ENCODE measurements around the gene DOCK3. TPM values are rescaled to one million over a fixed set of nuclear protein-coding genes. Genes with fewer than 3 reads are reported as not detected.

DOCK3 gene
- polyA plus RNA-seq, 1 donor from 2014 or later, result 15.6 TPM

DNA sequence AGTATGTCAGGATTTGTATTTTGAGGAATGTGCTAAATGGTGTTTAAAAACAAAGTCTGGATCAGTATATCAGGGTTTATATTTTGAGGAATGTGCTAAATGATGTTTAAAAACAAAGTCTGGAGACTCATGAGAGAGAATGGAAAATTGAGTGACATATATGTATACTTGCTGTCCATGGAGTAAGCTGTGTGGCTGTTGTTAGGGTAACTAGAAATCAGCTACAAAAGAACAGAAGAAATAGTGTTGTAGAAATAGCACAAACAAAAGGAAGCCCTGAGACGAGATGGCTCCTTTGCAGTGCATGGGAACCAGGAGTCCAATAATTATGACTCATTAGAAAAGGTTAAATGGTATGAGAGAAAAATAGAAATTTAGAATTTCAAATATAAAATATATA lies 427.7 kb downstream of the DOCK3 start:
- Histone ChIP-seq H3K27me3 (ENCODE audit: insufficient read depth, low read depth, low read length) (no peaks in the 10 kb centered on the region), H3K4me2 (ENCODE audit: low read length) (no peak overlapping the region), H2AFZ (ENCODE audit: low read depth, low read length) (no peak overlapping the region), H3K36me3 (ENCODE audit: insufficient read depth, low read length) (peaks cover 6% of the 10 kb centered on the region), H3K79me2 (replicated peaks; ENCODE audit: insufficient read depth, low read length) (no peaks in the 10 kb centered on the region), H3K9me3 (ENCODE audit: low read length) (no peaks in the 10 kb centered on the region), H3K4me3 (ENCODE audit: low read length) (no peak overlapping the region), H3K9ac (ENCODE audit: low read length) (no peak overlapping the region), H3K27ac (ENCODE audit: low read length) (no peak overlapping the region), H3F3A (ENCODE audit: insufficient read depth, low read length, poor library complexity, severe bottlenecking) (no peaks in the 10 kb centered on the region), H4K20me1 (ENCODE audit: insufficient read depth) (no peaks in the 10 kb centered on the region), H3K9me2 (ENCODE audit: insufficient read depth, low read length) (no peaks in the 10 kb centered on the region)
- no peak for TF ChIP-seq RAD21 (conservative IDR thresholded peaks at IDR 0.05)
- TF ChIP-seq TAF1 (IDR thresholded peaks at IDR 0.05; ENCODE audit: low read depth), result no peak
- TF ChIP-seq POLR2AphosphoS5 (IDR thresholded peaks at IDR 0.05), result no peak
- TF ChIP-seq MXI1 (conservative IDR thresholded peaks at IDR 0.05; ENCODE audit: poor library complexity, severe bottlenecking), result no peak
- TF ChIP-seq EZH2 (IDR thresholded peaks at IDR 0.05; ENCODE audit: borderline replicate concordance, insufficient read depth, low read length, poor library complexity, severe bottlenecking), result no peak
- TF ChIP-seq REST (IDR thresholded peaks at IDR 0.05; ENCODE audit: borderline replicate concordance), result no peak
- no peak for TF ChIP-seq CTCF (IDR thresholded peaks at IDR 0.05; ENCODE audit: poor library complexity, severe bottlenecking)
- no peak for TF ChIP-seq SMC3 (conservative IDR thresholded peaks at IDR 0.05; ENCODE audit: poor library complexity)
- TF ChIP-seq EP300 (conservative IDR thresholded peaks at IDR 0.05; ENCODE audit: poor library complexity, severe bottlenecking), result no peak

- H3K9me3 ChIP-seq (ENCODE audit: low read length), result peaks cover 3% of the 10 kb centered on the region
- H3K36me3 ChIP-seq (ENCODE audit: insufficient read depth, low read length), result peaks cover 6% of the 10 kb centered on the region
- H3K9ac ChIP-seq (ENCODE audit: low read length), result no peak overlapping the region
- no peaks in the 10 kb centered on the region for H3K27me3 ChIP-seq (ENCODE audit: insufficient read depth, low read depth, low read length)
- TF ChIP-seq SMC3 (conservative IDR thresholded peaks at IDR 0.05; ENCODE audit: poor library complexity), result no peak
- H2AFZ ChIP-seq (ENCODE audit: low read depth, low read length), result no peak overlapping the region
- H3F3A ChIP-seq (ENCODE audit: insufficient read depth, low read length, poor library complexity, severe bottlenecking), result no peaks in the 10 kb centered on the region
- H4K20me1 ChIP-seq (ENCODE audit: insufficient read depth), result no peaks in the 10 kb centered on the region
- H3K4me2 ChIP-seq (ENCODE audit: low read length), result no peak overlapping the region
- no peak overlapping the region for H3K27ac ChIP-seq (ENCODE audit: low read length)
- H3K4me3 ChIP-seq (ENCODE audit: low read length), result no peak overlapping the region
- H3K79me2 ChIP-seq (replicated peaks; ENCODE audit: insufficient read depth, low read length), result no peaks in the 10 kb centered on the region
- H3K9me2 ChIP-seq (ENCODE audit: insufficient read depth, low read length), result no peaks in the 10 kb centered on the region
Measured at GRCh38 chr3:51106242-51106876, 431.6 kb downstream of the DOCK3 start.

Measured in neural cell (in vitro differentiated cells).